HFFc6 (cell line): ENCODE results near the gene GPC5. TPM values are rescaled to one million over a fixed set of nuclear protein-coding genes. Genes with fewer than 3 reads are reported as not detected.

Experiments used
- DNase-seq: peaks from one replicate; pipeline ENCODE4 v3.0.0-alpha.2; 2018
- H3K27ac Mint-ChIP-seq: 2 replicates; pipeline ENCODE4 v1.8.0; 2020; ENCODE audit warnings: mild to moderate bottlenecking, mixed read lengths
- H3K27me3 Mint-ChIP-seq: 2 replicates; pipeline ENCODE4 v1.8.0; 2021; ENCODE audit warnings: mild to moderate bottlenecking, moderate library complexity, mixed read lengths; ENCODE audit not compliant: insufficient read depth
- H3K36me3 Mint-ChIP-seq: 2 replicates; pipeline ENCODE4 v1.8.0; 2021; ENCODE audit warnings: low read depth, mixed read lengths
- H3K4me1 Mint-ChIP-seq: 2 replicates; pipeline ENCODE4 v1.8.0; 2020; ENCODE audit warnings: low read depth, mixed read lengths
- H3K4me3 Mint-ChIP-seq: 2 replicates; pipeline ENCODE4 v1.8.0; 2020; ENCODE audit warnings: mild to moderate bottlenecking, moderate library complexity, mixed read lengths
- H3K9me3 Mint-ChIP-seq: 2 replicates; pipeline ENCODE4 v1.8.0; 2020; ENCODE audit warnings: mild to moderate bottlenecking, mixed read lengths
- CTCF ChIP-seq: fragments of 200-600 bp; sonication (generic); IDR thresholded peaks from 2 replicates; pipeline ENCODE4 v1.5.0; 2021; ENCODE audit warnings: antibody characterized with exemption, mild to moderate bottlenecking
- total RNA-seq, 6 experiments: library from RNA; stranded (reverse); fragmentation: NEBNext Ultra II Directional; extraction: Animal tissue kit (Norgen Biotek cat#: 25700); gene quantifications; 2 replicates in 1 of 6; 3 replicates in 5 of 6; pipeline ENCODE4 v1.2.3, GENCODE V29; 2021

GPC5 gene
- total RNA-seq, 6 experiments from 2014 or later, result 0.06 TPM; not detected in 5

GRCh38 chr13:91955546-91956355, 557.3 kb downstream of the GPC5 start:
- peaks cover 50% of the 10 kb centered on the region for H3K9me3 Mint-ChIP-seq
- no peak overlapping the region for H3K4me3 Mint-ChIP-seq
- no peaks in the 10 kb centered on the region; the same call in 1 of the 2 replicates for H3K36me3 Mint-ChIP-seq
- H3K27ac Mint-ChIP-seq, result no peak overlapping the region
- H3K27me3 Mint-ChIP-seq, result no peaks in the 10 kb centered on the region
- H3K4me1 Mint-ChIP-seq, result no peaks in the 10 kb centered on the region
- TF ChIP-seq CTCF, result no peak
- DNase-seq, result no peak

GRCh38 chr13:91960947-91961346, 562.5 kb downstream of the GPC5 start:
- Mint-ChIP-seq H3K36me3 (no peaks in the 10 kb centered on the region; the same call in 1 of the 2 replicates), H3K27ac (no peak overlapping the region), H3K9me3 (peaks cover 46% of the 10 kb centered on the region), H3K4me1 (no peaks in the 10 kb centered on the region), H3K27me3 (no peaks in the 10 kb centered on the region), H3K4me3 (no peak overlapping the region)
- no peak for TF ChIP-seq CTCF
- DNase-seq, result no peak

- peaks cover 39% of the 10 kb centered on the region for H3K9me3 Mint-ChIP-seq
- H3K4me1 Mint-ChIP-seq, result no peaks in the 10 kb centered on the region
- no peak for DNase-seq
- H3K27ac Mint-ChIP-seq, result no peak overlapping the region
- H3K27me3 Mint-ChIP-seq, result no peaks in the 10 kb centered on the region
- no peaks in the 10 kb centered on the region; the same call in 1 of the 2 replicates for H3K36me3 Mint-ChIP-seq
- TF ChIP-seq CTCF, result no peak
- H3K4me3 Mint-ChIP-seq, result no peak overlapping the region
These were observed 564.5 kb downstream of the GPC5 start for GRCh38 chr13:91962946-91963345.

- TF ChIP-seq CTCF, result no peak
- H3K36me3 Mint-ChIP-seq, result no peaks in the 10 kb centered on the region
- no peak overlapping the region for H3K27ac Mint-ChIP-seq
- H3K4me3 Mint-ChIP-seq, result no peak overlapping the region
- H3K9me3 Mint-ChIP-seq, result peaks cover 43% of the 10 kb centered on the region
- no peak for DNase-seq
- H3K27me3 Mint-ChIP-seq, result no peaks in the 10 kb centered on the region
- H3K4me1 Mint-ChIP-seq, result no peaks in the 10 kb centered on the region
These were observed 567.1 kb downstream of the GPC5 start for GRCh38 chr13:91965511-91965910.

GRCh38 chr13:91978571-91978970, 580.1 kb downstream of the GPC5 start:
- Mint-ChIP-seq H3K9me3 (peaks cover 30% of the 10 kb centered on the region), H3K4me3 (no peak overlapping the region), H3K27ac (no peak overlapping the region), H3K4me1 (no peaks in the 10 kb centered on the region), H3K36me3 (no peaks in the 10 kb centered on the region), H3K27me3 (no peaks in the 10 kb centered on the region)
- no peak for DNase-seq
- TF ChIP-seq CTCF, result no peak
